SK-N-SH (cell line): ENCODE data around the gene HTT. TPM values are rescaled to one million over a fixed set of nuclear protein-coding genes. Genes with fewer than 3 reads are reported as not detected.

Experiments
- CTCF ChIA-PET: fragments of 300-600, 350-600 bp; formaldehyde crosslinking; extraction: SDS; loops from one replicate; lab custom pipeline; 2021; lab: Yijun Ruan, JAX
- POLR2A ChIA-PET: fragments of 350-600 bp; sonication (Branson Sonifier 250); formaldehyde crosslinking; extraction: SDS; loops from one replicate; lab custom pipeline; 2020; ENCODE audit warnings: antibody characterized with exemption, inconsistent platforms; lab: Yijun Ruan, JAX
- DNase-seq: peaks from one replicate; pipeline ENCODE4 v3.0.0; 2012
- H2AFZ ChIP-seq: fragments of 200-600 bp; sonication (generic); 2 replicates; pipeline ENCODE4 v1.8.1; 2016; ENCODE audit warnings: antibody characterized with exemption, mild to moderate bottlenecking, low read depth
- H3F3A ChIP-seq: fragments of 200-600 bp; sonication (generic); replicated peaks from 2 replicates; pipeline ENCODE3; 2016; ENCODE audit warnings: antibody characterized with exemption, mild to moderate bottlenecking; ENCODE audit not compliant: insufficient read depth
- H3K27ac ChIP-seq, 2 experiments: fragments of 200-500 bp in 1 of 2; fragments of 200-600 bp in 1 of 2; sonication (Bioruptor generic) in 1 of 2; sonication (generic), shearing (Covaris generic) in 1 of 2; 2 replicates each; pipeline versions ENCODE4 v1.5.1 to v1.6.1; 2014 to 2016; ENCODE audit warnings: low read depth in 2 of 2, inconsistent platforms in 1 of 2, low read length in 1 of 2, mild to moderate bottlenecking in 1 of 2, mixed read lengths in 1 of 2
- H3K27me3 ChIP-seq: fragments of 200-600 bp; sonication (generic), shearing (Covaris generic); 2 replicates; pipeline ENCODE4 v1.6.1; 2016; ENCODE audit warnings: mixed run types; ENCODE audit not compliant: insufficient read depth
- H3K36me3 ChIP-seq, 2 experiments: fragments of 200-500 bp in 1 of 2; fragments of 200-600 bp in 1 of 2; sonication (Bioruptor generic) in 1 of 2; sonication (generic) in 1 of 2; replicated peaks in 1 of 2; 2 replicates each; pipeline versions ENCODE3 to v1.5.1; 2014 to 2016; ENCODE audit warnings: low read length in 1 of 2, mild to moderate bottlenecking in 1 of 2; ENCODE audit not compliant: insufficient read depth in 2 of 2, control insufficient read depth in 1 of 2
- H3K4me1 ChIP-seq, 2 experiments: fragments of 200-500 bp in 1 of 2; fragments of 200-600 bp in 1 of 2; sonication (Bioruptor generic) in 1 of 2; sonication (generic), shearing (Covaris generic) in 1 of 2; 2 replicates each; pipeline versions ENCODE4 v1.5.1 to v1.6.1; 2014 to 2016; ENCODE audit warnings: low read depth in 1 of 2, low read length in 1 of 2, mixed run types in 1 of 2; ENCODE audit not compliant: insufficient read depth in 2 of 2, control insufficient read depth in 1 of 2
- H3K4me2 ChIP-seq: fragments of 200-600 bp; sonication (generic), shearing (Covaris generic); 2 replicates; pipeline ENCODE4 v1.6.1; 2017; ENCODE audit warnings: mixed run types
- H3K4me3 ChIP-seq, 2 experiments: fragments of 200-500 bp in 1 of 2; fragments of 200-600 bp in 1 of 2; sonication (Bioruptor generic) in 1 of 2; sonication (generic), shearing (Covaris generic) in 1 of 2; 2 replicates each; pipeline versions ENCODE4 v1.5.1 to v1.8.1; 2014 to 2016; ENCODE audit warnings: low read depth in 2 of 2, inconsistent platforms in 1 of 2, low read length in 1 of 2, mild to moderate bottlenecking in 1 of 2, mixed read lengths in 1 of 2, moderate library complexity in 1 of 2
- H3K79me2 ChIP-seq: fragments of 200-600 bp; sonication (generic); 2 replicates; pipeline ENCODE4 v1.8.1; 2017; ENCODE audit warnings: mild to moderate bottlenecking; ENCODE audit not compliant: insufficient read depth
- H3K9ac ChIP-seq: fragments of 200-600 bp; sonication (generic); 2 replicates; pipeline ENCODE4 v1.6.1; 2017; ENCODE audit warnings: mixed run types
- H3K9me2 ChIP-seq: fragments of 200-600 bp; sonication (generic); 2 replicates; pipeline ENCODE4 v1.6.1; 2017; ENCODE audit warnings: mixed run types
- H3K9me3 ChIP-seq: fragments of 200-600 bp; sonication (generic); 2 replicates; pipeline ENCODE4 v1.6.1; 2017; ENCODE audit warnings: mixed run types, mild to moderate bottlenecking, moderate library complexity
- H4K20me1 ChIP-seq: fragments of 200-600 bp; sonication (generic); 2 replicates; pipeline ENCODE4 v1.6.1; 2017; ENCODE audit warnings: mild to moderate bottlenecking, mixed run types; ENCODE audit not compliant: insufficient read depth
- ELF1 ChIP-seq: IDR thresholded peaks from 2 replicates; pipeline ENCODE4 v1.4.0; 2012
- GABPA ChIP-seq: IDR thresholded peaks from 2 replicates; pipeline ENCODE4 v1.4.0; 2012; ENCODE audit warnings: low read depth, mild to moderate bottlenecking
- GATA2 ChIP-seq: sonication (generic); formaldehyde crosslinking; IDR thresholded peaks from 2 replicates; pipeline ENCODE4 v1.5.0; 2020; ENCODE audit warnings: mild to moderate bottlenecking, missing genetic modification reagents
- IRF3 ChIP-seq: fragments of 150-350 bp; IDR thresholded peaks from 2 replicates; pipeline ENCODE4 v1.6.1; 2016; ENCODE audit warnings: mild to moderate bottlenecking, low read depth, low read length
- MEF2A ChIP-seq: IDR thresholded peaks from 2 replicates; pipeline ENCODE4 v1.4.0; 2012; ENCODE audit warnings: low read depth, borderline replicate concordance
- MXI1 ChIP-seq: IDR thresholded peaks from 2 replicates; pipeline ENCODE4 v1.6.1; 2012; ENCODE audit warnings: mild to moderate bottlenecking, low read depth, low read length, improper control_type of control experiment
- NFIC ChIP-seq: IDR thresholded peaks from 2 replicates; pipeline ENCODE4 v1.4.0; 2012; ENCODE audit warnings: borderline replicate concordance
- NRF1 ChIP-seq: IDR thresholded peaks from 2 replicates; pipeline ENCODE4 v1.6.1; 2012; ENCODE audit warnings: low read depth, mild to moderate bottlenecking, low read length
- RXRA ChIP-seq: IDR thresholded peaks from 2 replicates; pipeline ENCODE4 v1.4.0; 2012; ENCODE audit warnings: low read depth, mild to moderate bottlenecking, borderline replicate concordance
- SIN3A ChIP-seq: IDR thresholded peaks from 2 replicates; pipeline ENCODE4 v1.6.1; 2012; ENCODE audit warnings: low read depth, mild to moderate bottlenecking, low read length, moderate library complexity, borderline replicate concordance
- SMC3 ChIP-seq: IDR thresholded peaks from 2 replicates; pipeline ENCODE4 v1.6.1; 2012; ENCODE audit warnings: low read depth, low read length, improper control_type of control experiment
- TAF1 ChIP-seq: IDR thresholded peaks from 2 replicates; pipeline ENCODE4 v1.6.1; 2012; ENCODE audit warnings: low read depth, mild to moderate bottlenecking, low read length, moderate library complexity, borderline replicate concordance
- TEAD4 ChIP-seq: IDR thresholded peaks from 2 replicates; pipeline ENCODE4 v1.4.0; 2012; ENCODE audit warnings: mild to moderate bottlenecking, borderline replicate concordance; ENCODE audit not compliant: insufficient read depth
- YY1 ChIP-seq: IDR thresholded peaks from 2 replicates; pipeline ENCODE4 v1.4.0; 2012; ENCODE audit warnings: low read depth, mild to moderate bottlenecking
- WGBS: methylation state at CpG from one replicate; pipeline ENCODE4 v1.1.6; 2017; ENCODE audit warnings: low lambda C conversion rate; 5-methylcytosine and 5-hydroxymethylcytosine counted together
- polyA plus RNA-seq, 3 experiments: library from polyadenylated mRNA; depleted of rRNA; stranded (reverse); fragments of >200 nt; gene quantifications; 2 replicates each; pipeline ENCODE4 v1.2.3, GENCODE V29; 2012
- TF ChIP-seq, protein P1 (sequence below): fragments of 200-600 bp; sonication (generic); IDR thresholded peaks from 2 replicates; pipeline ENCODE4 v1.6.1; 2017; ENCODE audit warnings: antibody characterized with exemption, mild to moderate bottlenecking, moderate library complexity
- TF ChIP-seq, protein P2 (sequence below): IDR thresholded peaks from 2 replicates; pipeline ENCODE4 v1.4.0; 2012; ENCODE audit warnings: low read depth

The HTT gene
- polyA plus RNA-seq, 1 of the 3 experiments (the other 2 are of a cell fraction) = 11.3 TPM

GRCh38 chr4:3290889-3291321 is 216.4 kb downstream of the HTT start:
- Histone ChIP-seq H3F3A (no peaks in the 10 kb centered on the region), H2AFZ (no peak overlapping the region), H3K27ac (no peak overlapping the region), H3K79me2 (peaks cover 27% of the 10 kb centered on the region), H3K9me2 (no peaks in the 10 kb centered on the region), H3K9ac (no peak overlapping the region), H3K4me3 (no peak overlapping the region; a peak in 1 of 4 replicates), H3K4me1 (peaks cover 7 to 22% of the 10 kb centered on the region in 2 experiments; a peak in 2 of 4 replicates)
- no peak for DNase-seq
- POLR2A ChIA-PET = no interaction called here
- CTCF ChIA-PET = interaction anchor here (0.6 to 1.5 kb wide), 3 partner anchors 55 to 176 kb away, joined by 3 read pairs; no protein-coding TSS in a partner anchor
- WGBS = 98% methylated on average over 8 of the region's 9 CpGs
- TF ChIP-seq MEF2A (no peak), TAF1 (no peak), TEAD4 (no peak), MXI1 (no peak), ELF1 (no peak), GATA2 (CRISPR knock-in tag) (no peak), NFIC (no peak), IRF3 (no peak), SMC3 (no peak), SIN3A (no peak), YY1 (no peak), GABPA (no peak), NRF1 (no peak), RXRA (no peak)
- TF ChIP-seq, protein P1, sequence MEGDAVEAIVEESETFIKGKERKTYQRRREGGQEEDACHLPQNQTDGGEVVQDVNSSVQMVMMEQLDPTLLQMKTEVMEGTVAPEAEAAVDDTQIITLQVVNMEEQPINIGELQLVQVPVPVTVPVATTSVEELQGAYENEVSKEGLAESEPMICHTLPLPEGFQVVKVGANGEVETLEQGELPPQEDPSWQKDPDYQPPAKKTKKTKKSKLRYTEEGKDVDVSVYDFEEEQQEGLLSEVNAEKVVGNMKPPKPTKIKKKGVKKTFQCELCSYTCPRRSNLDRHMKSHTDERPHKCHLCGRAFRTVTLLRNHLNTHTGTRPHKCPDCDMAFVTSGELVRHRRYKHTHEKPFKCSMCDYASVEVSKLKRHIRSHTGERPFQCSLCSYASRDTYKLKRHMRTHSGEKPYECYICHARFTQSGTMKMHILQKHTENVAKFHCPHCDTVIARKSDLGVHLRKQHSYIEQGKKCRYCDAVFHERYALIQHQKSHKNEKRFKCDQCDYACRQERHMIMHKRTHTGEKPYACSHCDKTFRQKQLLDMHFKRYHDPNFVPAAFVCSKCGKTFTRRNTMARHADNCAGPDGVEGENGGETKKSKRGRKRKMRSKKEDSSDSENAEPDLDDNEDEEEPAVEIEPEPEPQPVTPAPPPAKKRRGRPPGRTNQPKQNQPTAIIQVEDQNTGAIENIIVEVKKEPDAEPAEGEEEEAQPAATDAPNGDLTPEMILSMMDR = no peak
- TF ChIP-seq, protein P2, sequence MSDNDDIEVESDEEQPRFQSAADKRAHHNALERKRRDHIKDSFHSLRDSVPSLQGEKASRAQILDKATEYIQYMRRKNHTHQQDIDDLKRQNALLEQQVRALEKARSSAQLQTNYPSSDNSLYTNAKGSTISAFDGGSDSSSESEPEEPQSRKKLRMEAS = no peak
- TF ChIP-seq, all 33 proteins: peak for 0
- Histone ChIP-seq H4K20me1 (no peaks in the 10 kb centered on the region), H3K36me3 (peaks cover 0 to 5% of the 10 kb centered on the region in 2 experiments), H3K27me3 (no peaks in the 10 kb centered on the region), H3K9me3 (no peaks in the 10 kb centered on the region), H3K4me2 (no peak overlapping the region)
